ENCODE measurements around the gene ERC2.

The ERC2 gene

DNA sequence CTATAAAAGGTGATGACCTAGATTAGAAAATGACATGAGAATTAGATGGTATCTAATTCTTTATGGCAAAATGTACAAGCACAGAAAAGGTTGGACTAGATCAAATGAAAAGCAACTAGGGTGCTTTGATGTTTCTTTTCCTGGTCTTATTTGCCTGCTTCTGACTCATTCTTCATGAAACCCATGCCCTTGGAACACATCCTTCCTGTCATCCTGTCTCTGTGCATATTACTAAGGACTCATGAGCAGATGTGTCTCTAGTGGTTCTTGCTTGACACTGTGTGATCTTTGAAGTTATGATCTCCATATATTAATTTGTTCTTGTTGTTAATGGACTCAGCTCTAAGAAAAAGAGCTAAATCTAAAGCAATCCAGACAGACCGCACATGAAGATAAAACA lies 314.0 kb downstream of the ERC2 start:
- no peak for DNase-seq
- Histone ChIP-seq H3K9me3 (ENCODE audit: severe bottlenecking) (no peaks in the 10 kb centered on the region), H3K27me3 (ENCODE audit: insufficient read depth, low read depth, severe bottlenecking) (no peaks in the 10 kb centered on the region), H3K36me3 (no peaks in the 10 kb centered on the region), H3K4me3 (ENCODE audit: low read depth, low read length) (no peak overlapping the region), H3K27ac (no peak overlapping the region)
- TF ChIP-seq, protein P1, sequence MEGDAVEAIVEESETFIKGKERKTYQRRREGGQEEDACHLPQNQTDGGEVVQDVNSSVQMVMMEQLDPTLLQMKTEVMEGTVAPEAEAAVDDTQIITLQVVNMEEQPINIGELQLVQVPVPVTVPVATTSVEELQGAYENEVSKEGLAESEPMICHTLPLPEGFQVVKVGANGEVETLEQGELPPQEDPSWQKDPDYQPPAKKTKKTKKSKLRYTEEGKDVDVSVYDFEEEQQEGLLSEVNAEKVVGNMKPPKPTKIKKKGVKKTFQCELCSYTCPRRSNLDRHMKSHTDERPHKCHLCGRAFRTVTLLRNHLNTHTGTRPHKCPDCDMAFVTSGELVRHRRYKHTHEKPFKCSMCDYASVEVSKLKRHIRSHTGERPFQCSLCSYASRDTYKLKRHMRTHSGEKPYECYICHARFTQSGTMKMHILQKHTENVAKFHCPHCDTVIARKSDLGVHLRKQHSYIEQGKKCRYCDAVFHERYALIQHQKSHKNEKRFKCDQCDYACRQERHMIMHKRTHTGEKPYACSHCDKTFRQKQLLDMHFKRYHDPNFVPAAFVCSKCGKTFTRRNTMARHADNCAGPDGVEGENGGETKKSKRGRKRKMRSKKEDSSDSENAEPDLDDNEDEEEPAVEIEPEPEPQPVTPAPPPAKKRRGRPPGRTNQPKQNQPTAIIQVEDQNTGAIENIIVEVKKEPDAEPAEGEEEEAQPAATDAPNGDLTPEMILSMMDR (IDR thresholded peaks at IDR 0.05; ENCODE audit: low read depth, low read length): no peak

DNA sequence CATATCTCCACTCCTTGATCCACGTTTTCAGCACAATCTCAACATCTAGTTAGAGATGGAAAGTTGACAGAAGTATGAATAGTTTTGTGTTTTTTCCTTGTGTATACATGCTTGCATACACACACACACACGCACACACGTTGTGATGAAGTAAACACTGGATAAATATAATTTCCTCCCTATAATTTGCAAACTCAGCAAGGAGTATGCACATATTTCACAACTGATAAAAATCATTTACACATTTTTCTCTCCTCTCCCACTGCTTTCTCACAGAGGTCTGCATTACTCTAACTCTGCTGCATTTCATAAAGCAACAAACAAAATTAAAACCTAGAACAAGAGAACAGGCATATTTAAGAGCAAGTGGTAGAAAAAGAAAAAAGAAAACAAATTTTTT lies 320.9 kb downstream of the ERC2 start:
- H3K36me3 ChIP-seq: no peaks in the 10 kb centered on the region
- no peak overlapping the region for H3K27ac ChIP-seq
- no peak overlapping the region for H3K4me3 ChIP-seq (ENCODE audit: low read depth, low read length)
- DNase-seq: no peak
- no peaks in the 10 kb centered on the region for H3K27me3 ChIP-seq (ENCODE audit: insufficient read depth, low read depth, severe bottlenecking)
- TF ChIP-seq, protein P1 (IDR thresholded peaks at IDR 0.05; ENCODE audit: low read depth, low read length): no peak
- H3K9me3 ChIP-seq (ENCODE audit: severe bottlenecking): no peaks in the 10 kb centered on the region

DNA sequence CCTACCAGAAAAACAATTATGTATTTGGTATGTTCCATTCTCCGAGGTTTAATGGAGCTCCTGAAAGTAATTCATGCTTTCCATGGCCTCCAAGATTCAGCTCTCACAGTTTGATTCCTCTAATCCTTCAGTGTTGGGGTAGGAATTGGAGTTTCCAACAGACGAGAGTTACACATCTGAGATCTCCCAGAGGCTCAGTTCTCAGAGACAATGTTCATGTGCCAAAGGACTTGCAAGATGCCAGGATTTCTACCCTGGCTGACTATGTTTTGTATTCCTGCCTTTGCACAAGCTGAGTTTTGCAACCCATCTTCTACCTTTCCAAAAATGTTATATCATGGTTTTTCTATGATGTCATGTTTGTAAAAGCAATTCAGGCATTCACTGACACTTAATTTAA lies 322.9 kb downstream of the ERC2 start:
- Histone ChIP-seq H3K27me3 (ENCODE audit: insufficient read depth, low read depth, severe bottlenecking) (no peaks in the 10 kb centered on the region), H3K36me3 (no peaks in the 10 kb centered on the region), H3K9me3 (ENCODE audit: severe bottlenecking) (no peaks in the 10 kb centered on the region), H3K4me3 (ENCODE audit: low read depth, low read length) (no peak overlapping the region), H3K27ac (no peak overlapping the region)
- no peak for DNase-seq
- TF ChIP-seq, protein P1 (IDR thresholded peaks at IDR 0.05; ENCODE audit: low read depth, low read length): no peak

DNA sequence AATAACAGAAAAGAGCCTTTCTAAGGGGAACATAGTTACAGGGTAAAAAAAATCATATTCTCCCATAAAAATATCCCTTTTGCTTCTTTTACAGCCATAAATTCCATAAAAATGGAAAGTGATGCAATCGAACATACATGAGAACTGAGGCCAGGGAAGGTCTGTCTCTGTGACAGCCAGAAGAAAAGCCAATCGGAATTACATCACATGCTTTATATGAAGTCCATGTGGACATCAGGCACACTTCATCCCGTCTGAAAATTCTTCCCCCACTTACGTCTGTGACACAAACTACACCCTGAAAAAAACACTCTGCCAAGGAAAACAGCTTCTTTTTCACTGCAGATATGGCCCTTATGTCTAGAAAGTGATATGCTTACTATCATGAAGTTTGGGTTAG lies 323.5 kb downstream of the ERC2 start:
- no peak for DNase-seq
- Histone ChIP-seq H3K27me3 (ENCODE audit: insufficient read depth, low read depth, severe bottlenecking) (no peaks in the 10 kb centered on the region), H3K4me3 (ENCODE audit: low read depth, low read length) (no peak overlapping the region), H3K36me3 (no peaks in the 10 kb centered on the region), H3K27ac (no peak overlapping the region), H3K9me3 (ENCODE audit: severe bottlenecking) (no peaks in the 10 kb centered on the region)
- TF ChIP-seq, protein P1 (IDR thresholded peaks at IDR 0.05; ENCODE audit: low read depth, low read length): no peak

DNA sequence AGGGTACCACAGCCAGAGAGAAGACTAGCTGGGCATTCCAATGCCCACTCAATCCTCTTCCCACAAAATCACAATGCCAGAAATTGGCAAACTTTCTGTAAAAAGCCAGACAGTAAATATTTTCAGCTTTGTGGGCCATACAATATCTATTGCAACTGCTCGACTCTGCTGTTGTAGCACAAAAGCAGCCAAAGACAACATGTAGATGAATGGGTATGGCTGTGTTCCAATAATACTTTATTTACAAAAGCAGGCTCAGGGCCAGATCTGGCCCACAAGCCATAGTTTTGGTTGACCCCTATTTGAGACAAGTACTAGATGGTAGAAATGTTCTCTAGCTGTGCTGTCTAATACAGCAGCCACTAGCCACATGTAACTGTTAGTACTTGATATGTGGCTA lies 330.9 kb downstream of the ERC2 start:
- Histone ChIP-seq H3K27me3 (ENCODE audit: insufficient read depth, low read depth, severe bottlenecking) (no peaks in the 10 kb centered on the region), H3K9me3 (ENCODE audit: severe bottlenecking) (no peaks in the 10 kb centered on the region), H3K4me3 (ENCODE audit: low read depth, low read length) (no peak overlapping the region), H3K27ac (no peak overlapping the region), H3K36me3 (no peaks in the 10 kb centered on the region)
- DNase-seq: no peak
- TF ChIP-seq, protein P1 (IDR thresholded peaks at IDR 0.05; ENCODE audit: low read depth, low read length): no peak

DNA sequence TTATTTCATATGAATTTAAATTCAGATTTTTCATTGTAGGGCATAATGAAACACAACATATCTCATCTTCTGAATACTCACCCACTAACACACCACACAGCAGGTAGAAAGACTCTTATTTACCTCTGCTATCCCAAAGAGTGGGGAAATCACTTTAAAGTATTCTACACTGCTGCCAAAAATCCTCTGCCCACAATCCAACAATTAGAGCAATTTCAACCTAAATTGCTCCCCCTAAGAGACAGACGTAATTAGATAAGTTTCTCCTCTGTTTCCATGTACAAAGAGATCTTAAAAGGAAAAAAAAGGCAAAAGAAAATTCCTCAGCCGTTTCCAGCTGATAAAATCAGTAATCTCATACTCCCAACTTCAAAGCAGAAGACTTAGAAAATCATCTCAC lies 331.8 kb downstream of the ERC2 start:
- H3K36me3 ChIP-seq: no peaks in the 10 kb centered on the region
- H3K4me3 ChIP-seq (ENCODE audit: low read depth, low read length): no peak overlapping the region
- H3K27me3 ChIP-seq (ENCODE audit: insufficient read depth, low read depth, severe bottlenecking): no peaks in the 10 kb centered on the region
- no peak overlapping the region for H3K27ac ChIP-seq
- no peak for DNase-seq
- TF ChIP-seq, protein P1 (IDR thresholded peaks at IDR 0.05; ENCODE audit: low read depth, low read length): no peak
- no peaks in the 10 kb centered on the region for H3K9me3 ChIP-seq (ENCODE audit: severe bottlenecking)

All from WERI-Rb-1 (cell line).